ENCODE measurements around the gene SFTPA2.
"Not testable (repeated sequence)": the region's sequence is repeated elsewhere in the genome, so short reads cannot be mapped to it uniquely, and the experiment has no call there.

SFTPA2 gene

GRCh38 chr10:79511891-79512583, 48.2 kb downstream of the SFTPA2 start, which contains the start of gene EIF5AL1:
Gene EIF5AL1, plus strand, starts transcription at chr10:79512533. Its CDS starts 117 bp downstream, at chr10:79512650.
- not testable (repeated sequence) for DNase-seq (ENCODE audit: low spot score)

- not testable (repeated sequence) for DNase-seq (ENCODE audit: low spot score)
These were observed 50.2 kb downstream of the SFTPA2 start for GRCh38 chr10:79509934-79510508.

- not testable (repeated sequence) for DNase-seq (ENCODE audit: low spot score)
These were observed 50.8 kb downstream of the SFTPA2 start for GRCh38 chr10:79509306-79509933.

- not testable (repeated sequence) for DNase-seq (ENCODE audit: low spot score)
These were observed 52.0 kb downstream of the SFTPA2 start for GRCh38 chr10:79508245-79508644.

- DNase-seq (ENCODE audit: low spot score): no peak
These were observed 52.6 kb downstream of the SFTPA2 start for GRCh38 chr10:79507440-79508167.
